AG10803 (cell line): ENCODE measurements around the gene KCNA10.

Experiments
- DNase-seq: peaks from one replicate; pipeline ENCODE4 v3.0.0; 2010; ENCODE audit warnings: low read depth
- H3K4me3 ChIP-seq: 2 replicates; pipeline ENCODE4 v1.5.1; 2011; ENCODE audit warnings: mild to moderate bottlenecking, low read length, control low read depth
- CTCF ChIP-seq: conservative IDR thresholded peaks from 2 replicates; pipeline ENCODE4 v1.5.1; 2011; ENCODE audit warnings: mild to moderate bottlenecking, low read length, control low read depth, inconsistent platforms

Gene KCNA10

GRCh38 chr1:110474444-110474843 lies 44.5 kb downstream of the KCNA10 start:
- no peak for DNase-seq
- TF ChIP-seq CTCF = no peak
- no peak overlapping the region for H3K4me3 ChIP-seq

- TF ChIP-seq CTCF = no peak
- H3K4me3 ChIP-seq = no peak overlapping the region
- DNase-seq = no peak
Measured at GRCh38 chr1:110472546-110472945, 46.4 kb downstream of the KCNA10 start.

GRCh38 chr1:110471131-110471530 lies 47.8 kb downstream of the KCNA10 start:
- DNase-seq = no peak
- no peak overlapping the region for H3K4me3 ChIP-seq
- no peak for TF ChIP-seq CTCF
